GM10248 (cell line): ENCODE data around the gene SMOC2.

Source experiments
- CTCF ChIA-PET: fragments of 300-600 bp; sonication (Branson Sonifier 250); formaldehyde crosslinking; extraction: SDS; loops from one replicate; lab custom pipeline; 2021; ENCODE audit warnings: antibody characterized with exemption; lab: Yijun Ruan, JAX
- POLR2A ChIA-PET: fragments of 350-650 bp; sonication (Branson Sonifier 250); formaldehyde crosslinking; extraction: SDS; loops from one replicate; lab custom pipeline; 2020; ENCODE audit warnings: antibody characterized with exemption; lab: Yijun Ruan, JAX
- DNase-seq: peaks from one replicate; pipeline ENCODE4 v3.0.0; 2012; ENCODE audit errors: extremely low spot score
- TF ChIP-seq, protein P1 (sequence below): IDR thresholded peaks from 2 replicates; pipeline ENCODE4 v1.5.1; 2012; ENCODE audit warnings: mild to moderate bottlenecking, low read depth; ENCODE audit errors: extremely low read depth, missing control alignments, control extremely low read depth

Gene SMOC2

DNA sequence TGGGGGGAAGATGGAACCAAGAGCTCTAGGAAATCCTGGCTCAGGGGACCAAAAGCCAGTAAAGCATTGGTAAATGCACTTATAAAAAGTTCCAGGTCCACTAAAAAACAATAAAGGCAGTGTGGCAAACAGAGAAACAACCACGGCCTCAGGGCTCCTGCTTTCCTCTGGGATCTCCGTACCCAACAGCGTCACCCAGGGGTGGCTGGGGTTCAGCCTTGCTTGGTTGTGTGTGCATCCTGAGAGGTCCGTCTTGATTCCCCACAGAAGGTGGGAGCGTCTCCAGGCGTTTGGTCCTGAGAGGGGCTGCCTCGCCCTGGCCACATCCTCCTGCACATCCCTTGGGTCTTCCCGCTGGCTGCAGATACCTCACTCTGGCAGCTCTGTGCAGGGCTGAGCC lies 60.6 kb downstream of the SMOC2 start:
- POLR2A ChIA-PET = no interaction called here
- CTCF ChIA-PET = interaction anchor here (1.5 kb wide), 1 partner anchor 12 kb away, joined by 3 read pairs; no protein-coding TSS in a partner anchor

DNA sequence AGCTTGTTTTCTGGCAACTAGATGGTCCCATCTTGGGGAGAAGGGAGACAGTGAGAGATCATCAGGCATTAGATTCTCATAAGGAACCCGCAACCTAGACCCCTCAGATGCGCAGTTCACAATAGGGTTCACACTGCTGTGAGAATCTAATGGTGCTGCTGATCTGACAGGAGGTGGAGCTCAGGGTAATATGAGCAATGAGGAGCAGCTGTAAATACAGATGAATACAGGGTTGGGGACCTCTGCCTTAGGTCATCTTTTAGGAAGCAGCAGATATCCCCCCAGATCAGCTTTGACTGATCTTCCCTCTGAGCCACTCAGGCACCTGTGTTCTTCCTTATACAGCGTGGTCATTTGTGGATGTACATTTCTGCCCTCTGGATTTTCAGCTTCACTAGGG lies 63.4 kb downstream of the SMOC2 start:
- TF ChIP-seq, protein P1, sequence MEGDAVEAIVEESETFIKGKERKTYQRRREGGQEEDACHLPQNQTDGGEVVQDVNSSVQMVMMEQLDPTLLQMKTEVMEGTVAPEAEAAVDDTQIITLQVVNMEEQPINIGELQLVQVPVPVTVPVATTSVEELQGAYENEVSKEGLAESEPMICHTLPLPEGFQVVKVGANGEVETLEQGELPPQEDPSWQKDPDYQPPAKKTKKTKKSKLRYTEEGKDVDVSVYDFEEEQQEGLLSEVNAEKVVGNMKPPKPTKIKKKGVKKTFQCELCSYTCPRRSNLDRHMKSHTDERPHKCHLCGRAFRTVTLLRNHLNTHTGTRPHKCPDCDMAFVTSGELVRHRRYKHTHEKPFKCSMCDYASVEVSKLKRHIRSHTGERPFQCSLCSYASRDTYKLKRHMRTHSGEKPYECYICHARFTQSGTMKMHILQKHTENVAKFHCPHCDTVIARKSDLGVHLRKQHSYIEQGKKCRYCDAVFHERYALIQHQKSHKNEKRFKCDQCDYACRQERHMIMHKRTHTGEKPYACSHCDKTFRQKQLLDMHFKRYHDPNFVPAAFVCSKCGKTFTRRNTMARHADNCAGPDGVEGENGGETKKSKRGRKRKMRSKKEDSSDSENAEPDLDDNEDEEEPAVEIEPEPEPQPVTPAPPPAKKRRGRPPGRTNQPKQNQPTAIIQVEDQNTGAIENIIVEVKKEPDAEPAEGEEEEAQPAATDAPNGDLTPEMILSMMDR = no peak
- no peak for DNase-seq
- ChIA-PET CTCF (no interaction called here), POLR2A (no interaction called here)

More for the DNA sequence above, 60.6 kb downstream of the SMOC2 start:
- TF ChIP-seq, protein P1 = no peak
- no peak for DNase-seq

DNA sequence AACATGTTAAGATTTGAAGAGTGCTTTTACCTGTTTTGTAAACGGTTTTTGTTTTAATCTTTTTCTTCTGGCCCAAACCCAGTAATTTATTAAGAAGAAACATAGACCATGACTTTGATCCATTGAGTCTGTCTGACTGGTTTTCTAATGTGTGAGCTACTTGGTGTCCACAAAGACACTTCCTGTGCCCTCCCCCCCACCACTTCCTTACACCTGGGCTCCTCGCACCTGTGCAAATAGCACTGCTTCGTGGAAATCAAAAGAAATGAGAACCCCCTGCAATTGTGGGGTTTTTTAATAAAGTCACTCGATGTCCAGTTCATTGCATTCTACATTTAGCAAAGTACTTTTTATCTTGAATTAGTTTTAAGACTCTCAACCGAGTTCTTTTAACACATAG lies 65.5 kb downstream of the SMOC2 start:
- ChIA-PET CTCF (no interaction called here), POLR2A (no interaction called here)
- TF ChIP-seq, protein P1 = no peak
- no peak for DNase-seq

DNA sequence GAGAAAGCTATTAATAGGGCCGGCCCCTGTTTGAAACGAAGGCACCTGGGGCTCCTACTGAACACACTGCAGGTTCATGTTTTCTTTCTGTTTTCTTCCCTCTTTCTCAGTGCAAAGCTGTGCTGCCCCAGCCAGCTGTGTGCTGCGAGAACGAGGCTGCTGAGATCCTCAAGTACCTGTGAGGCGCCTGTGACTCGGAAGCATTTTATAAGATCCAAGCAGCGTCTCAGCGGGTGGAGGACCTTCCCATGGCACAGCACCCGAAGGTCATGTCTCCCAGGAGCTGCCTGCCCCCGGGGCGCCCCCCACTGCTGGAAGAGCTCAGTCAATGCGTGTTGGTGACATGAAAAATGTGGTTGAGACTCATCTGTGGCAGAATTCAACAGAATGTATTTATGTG lies 66.3 kb downstream of the SMOC2 start:
- TF ChIP-seq, protein P1 = no peak
- POLR2A ChIA-PET = no interaction called here
- CTCF ChIA-PET = no interaction called here
- no peak for DNase-seq

DNA sequence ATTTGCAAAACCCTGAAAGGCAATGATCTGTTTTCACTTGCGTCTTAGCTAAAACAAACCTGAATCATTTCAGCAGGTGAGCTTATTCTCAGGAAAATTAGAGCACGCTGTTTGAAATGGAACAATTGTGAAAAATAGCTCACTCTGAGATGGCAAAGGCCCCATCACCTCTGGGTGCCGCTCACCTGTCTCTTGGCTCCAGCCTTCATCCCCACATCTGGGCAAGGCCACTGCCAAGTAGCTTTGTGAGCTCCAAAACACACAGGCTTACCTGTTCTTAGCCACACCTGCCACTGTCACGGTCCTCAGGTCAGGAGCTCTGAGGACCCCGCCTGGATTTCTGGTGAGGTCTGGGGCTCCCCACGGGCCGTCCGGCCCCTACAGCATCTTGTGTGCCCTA lies 66.7 kb downstream of the SMOC2 start:
- ChIA-PET CTCF (no interaction called here), POLR2A (no interaction called here)
- TF ChIP-seq, protein P1 = no peak
- no peak for DNase-seq

DNA sequence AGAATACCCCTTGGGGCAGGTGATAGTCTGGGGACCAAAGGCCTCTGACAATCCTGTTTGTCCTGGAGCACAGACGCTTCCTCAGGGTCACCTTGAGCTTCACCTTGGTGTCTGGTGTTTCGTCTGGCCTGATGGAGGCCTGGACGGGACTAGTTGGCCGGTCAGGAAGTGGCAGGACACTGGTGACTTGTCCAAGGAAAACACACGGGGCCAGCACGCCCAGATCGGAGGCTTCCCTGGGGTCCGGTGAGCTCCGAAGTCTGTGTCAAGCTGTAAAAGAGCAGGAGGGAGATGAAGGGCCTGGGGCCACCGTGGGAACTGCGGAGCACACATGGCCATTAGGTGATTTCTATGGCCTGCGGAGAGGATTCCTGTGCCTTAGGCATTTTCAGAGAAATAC lies 67.9 kb downstream of the SMOC2 start:
- ChIA-PET CTCF (no interaction called here), POLR2A (no interaction called here)
- TF ChIP-seq, protein P1 = no peak
- DNase-seq = no peak

DNA sequence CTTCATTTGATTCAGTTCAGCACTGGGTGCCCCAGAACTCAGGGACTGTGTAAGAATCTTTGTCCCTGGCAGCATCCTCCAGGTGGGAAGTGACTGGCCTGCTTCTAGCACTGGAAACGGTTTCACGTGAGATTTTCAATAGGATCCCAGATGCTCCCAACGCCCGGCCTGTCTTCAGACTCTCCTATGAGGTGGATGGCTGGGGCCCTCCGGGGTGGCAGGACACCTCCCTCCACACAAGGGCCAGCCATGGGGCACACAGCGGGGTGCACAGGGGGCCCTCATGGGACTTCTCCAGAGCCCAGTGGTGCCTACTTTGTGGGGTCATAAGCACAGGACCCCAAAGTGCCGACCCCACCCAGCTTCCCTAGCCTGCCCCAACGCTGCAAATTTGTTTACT lies 72.8 kb downstream of the SMOC2 start:
- TF ChIP-seq, protein P1 = no peak
- CTCF ChIA-PET = interaction anchor here (1.5 kb wide), 1 partner anchor 13 kb away, joined by 3 read pairs; no protein-coding TSS in a partner anchor
- no peak for DNase-seq
- POLR2A ChIA-PET = no interaction called here
